Mesenchymal stem cell (in vitro differentiated cells and primary cell): Measurements from ENCODE around the gene EDA.

Experiments used
- DNase-seq: peaks from one replicate; pipeline ENCODE4 v3.0.0-alpha.2; 2013
- H2AFZ ChIP-seq: one replicate; pipeline ENCODE4 v1.6.1; 2013; ENCODE audit warnings: low read depth, mild to moderate bottlenecking, control low read depth, inconsistent platforms, low read length, moderate library complexity
- H2AK5ac ChIP-seq: 2 replicates; pipeline ENCODE4 v1.6.1; 2013; ENCODE audit warnings: low read length, moderate library complexity, mild to moderate bottlenecking, inconsistent platforms; ENCODE audit not compliant: severe bottlenecking
- H2BK120ac ChIP-seq: one replicate; pipeline ENCODE4 v1.6.1; 2013; ENCODE audit warnings: low read depth, mild to moderate bottlenecking, inconsistent platforms, low read length, moderate library complexity
- H2BK12ac ChIP-seq, 2 experiments: one replicate each; pipeline ENCODE4 v1.6.1; 2013; ENCODE audit warnings: inconsistent platforms in 2 of 2, low read length in 2 of 2, mild to moderate bottlenecking in 2 of 2, moderate library complexity in 2 of 2, control low read depth in 1 of 2
- H2BK15ac ChIP-seq: one replicate; pipeline ENCODE4 v1.6.1; 2013; ENCODE audit warnings: mild to moderate bottlenecking, low read depth, inconsistent platforms; ENCODE audit not compliant: poor library complexity, severe bottlenecking
- H2BK5ac ChIP-seq: 2 replicates; pipeline ENCODE4 v1.6.1; 2013; ENCODE audit warnings: low read depth, mild to moderate bottlenecking, low read length, control low read depth, inconsistent platforms; ENCODE audit not compliant: poor library complexity, severe bottlenecking
- H3K14ac ChIP-seq, 2 experiments: one replicate each; pipeline ENCODE4 v1.6.1; 2013; ENCODE audit warnings: inconsistent platforms in 2 of 2, low read length in 2 of 2, control low read depth in 1 of 2, mild to moderate bottlenecking in 1 of 2, moderate library complexity in 1 of 2
- H3K18ac ChIP-seq, 2 experiments: one replicate each; pipeline ENCODE4 v1.6.1; 2013; ENCODE audit warnings: inconsistent platforms in 2 of 2, low read length in 2 of 2, control low read depth in 1 of 2, low read depth in 1 of 2, mild to moderate bottlenecking in 1 of 2
- H3K23ac ChIP-seq, 2 experiments: one replicate each; pipeline ENCODE4 v1.6.1; 2013; ENCODE audit warnings: inconsistent platforms in 2 of 2, low read length in 2 of 2, mild to moderate bottlenecking in 2 of 2, moderate library complexity in 2 of 2, control low read depth in 1 of 2
- H3K27ac ChIP-seq: 2 replicates; pipeline ENCODE4 v1.5.1; 2013; ENCODE audit warnings: mild to moderate bottlenecking, moderate library complexity, low read length, control low read depth, inconsistent platforms; ENCODE audit not compliant: poor library complexity, severe bottlenecking
- H3K27me3 ChIP-seq, 2 experiments: 2 replicates each; pipeline versions ENCODE4 v1.6.1 to v1.7.0; 2013; ENCODE audit warnings: low read length in 2 of 2, mild to moderate bottlenecking in 2 of 2, moderate library complexity in 2 of 2, control low read depth in 1 of 2, inconsistent platforms in 1 of 2; ENCODE audit not compliant: control insufficient read depth in 1 of 2, insufficient read depth in 1 of 2
- H3K36me3 ChIP-seq, 2 experiments: 2 replicates each; pipeline versions ENCODE4 v1.6.1 to v1.7.0; 2013; ENCODE audit warnings: low read length in 2 of 2, control low read depth in 1 of 2, inconsistent platforms in 1 of 2, low read depth in 1 of 2, mild to moderate bottlenecking in 1 of 2; ENCODE audit not compliant: insufficient read depth in 2 of 2, control insufficient read depth in 1 of 2
- H3K4ac ChIP-seq, 2 experiments: one replicate each; pipeline ENCODE4 v1.6.1; 2013; ENCODE audit warnings: inconsistent platforms in 2 of 2, low read length in 2 of 2, mild to moderate bottlenecking in 2 of 2, moderate library complexity in 2 of 2, control low read depth in 1 of 2, low read depth in 1 of 2
- H3K4me1 ChIP-seq: 2 replicates; pipeline ENCODE4 v1.6.1; 2013; ENCODE audit warnings: low read depth, low read length, control low read depth; ENCODE audit not compliant: control insufficient read depth, insufficient read depth
- H3K4me2 ChIP-seq: 2 replicates; pipeline ENCODE4 v1.6.1; 2013; ENCODE audit warnings: low read length, mild to moderate bottlenecking, inconsistent platforms; ENCODE audit not compliant: poor library complexity, severe bottlenecking
- H3K4me3 ChIP-seq, 2 experiments: 2 replicates each; pipeline versions ENCODE4 v1.5.1 to v1.7.0; 2013; ENCODE audit warnings: low read length in 2 of 2, mild to moderate bottlenecking in 2 of 2, control low read depth in 1 of 2, low read depth in 1 of 2; ENCODE audit not compliant: insufficient read depth in 1 of 2
- H3K79me1 ChIP-seq: replicated peaks from 2 replicates; pipeline ENCODE4 v1.6.1; 2013; ENCODE audit warnings: mild to moderate bottlenecking, control low read depth, low read length, inconsistent platforms; ENCODE audit not compliant: poor library complexity, severe bottlenecking
- H3K9ac ChIP-seq: 2 replicates; pipeline ENCODE4 v1.7.0; 2013; ENCODE audit warnings: mild to moderate bottlenecking, low read length, moderate library complexity
- H3K9me3 ChIP-seq: 2 replicates; pipeline ENCODE4 v1.7.0; 2013; ENCODE audit warnings: mild to moderate bottlenecking, low read length; ENCODE audit not compliant: control insufficient read depth
- H4K8ac ChIP-seq: one replicate; pipeline ENCODE4 v1.6.1; 2013; ENCODE audit warnings: inconsistent platforms, mild to moderate bottlenecking, low read length, moderate library complexity
- H4K91ac ChIP-seq: one replicate; pipeline ENCODE4 v1.6.1; 2013; ENCODE audit warnings: mild to moderate bottlenecking, low read length, inconsistent platforms
- WGBS: methylation state at CpG from one replicate; pipeline ENCODE4 v1.1.7; 2013; ENCODE audit warnings: mixed read lengths; 5-methylcytosine and 5-hydroxymethylcytosine counted together

EDA gene

DNA sequence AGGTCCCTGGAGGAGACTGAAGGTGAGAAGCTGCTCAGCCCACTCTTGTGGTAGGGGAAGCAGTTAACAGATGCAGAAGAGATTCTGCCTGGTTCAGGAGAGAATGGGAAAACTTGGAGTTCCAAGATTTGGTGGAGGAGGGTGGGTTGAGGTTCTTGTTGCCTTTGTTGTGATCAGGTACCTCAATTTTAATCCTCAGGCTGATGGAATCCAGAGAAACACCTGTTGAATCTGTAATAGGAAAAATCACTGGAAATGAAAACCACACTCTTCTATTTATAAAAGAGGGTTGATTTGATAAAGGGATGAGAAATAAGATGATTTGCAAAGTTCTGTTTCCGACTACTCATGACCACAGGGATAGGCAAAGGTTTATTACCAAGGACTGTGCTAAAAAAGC is 132.1 kb downstream of the EDA start:
- no peak overlapping the region for H3K4ac ChIP-seq
- H3K9me3 ChIP-seq, result peaks cover 5% of the 10 kb centered on the region
- H3K4me3 ChIP-seq, result no peak overlapping the region
- no peak overlapping the region for H3K4me2 ChIP-seq
- no peak overlapping the region for H2AK5ac ChIP-seq
- no peaks in the 10 kb centered on the region for H3K36me3 ChIP-seq
- H3K79me1 ChIP-seq, result no peaks in the 10 kb centered on the region
- no peak overlapping the region for H3K9ac ChIP-seq
- no peak for DNase-seq
- H2AFZ ChIP-seq, result no peak overlapping the region
- H3K27ac ChIP-seq, result no peak overlapping the region
- H4K8ac ChIP-seq, result no peak overlapping the region
- no peak overlapping the region for H2BK5ac ChIP-seq
- no peak overlapping the region for H3K23ac ChIP-seq
- no peak overlapping the region for H2BK15ac ChIP-seq
- H2BK12ac ChIP-seq, result no peak overlapping the region
- H3K18ac ChIP-seq, result no peak overlapping the region
- H2BK120ac ChIP-seq, result no peak overlapping the region
- H3K27me3 ChIP-seq, result peaks cover 0 to 8% of the 10 kb centered on the region in 2 experiments
- H3K4me1 ChIP-seq, result no peaks in the 10 kb centered on the region
- H3K14ac ChIP-seq, result no peak overlapping the region
- WGBS, result 40% methylated on average over 1 of the region's 1 CpG
- H4K91ac ChIP-seq, result no peak overlapping the region

DNA sequence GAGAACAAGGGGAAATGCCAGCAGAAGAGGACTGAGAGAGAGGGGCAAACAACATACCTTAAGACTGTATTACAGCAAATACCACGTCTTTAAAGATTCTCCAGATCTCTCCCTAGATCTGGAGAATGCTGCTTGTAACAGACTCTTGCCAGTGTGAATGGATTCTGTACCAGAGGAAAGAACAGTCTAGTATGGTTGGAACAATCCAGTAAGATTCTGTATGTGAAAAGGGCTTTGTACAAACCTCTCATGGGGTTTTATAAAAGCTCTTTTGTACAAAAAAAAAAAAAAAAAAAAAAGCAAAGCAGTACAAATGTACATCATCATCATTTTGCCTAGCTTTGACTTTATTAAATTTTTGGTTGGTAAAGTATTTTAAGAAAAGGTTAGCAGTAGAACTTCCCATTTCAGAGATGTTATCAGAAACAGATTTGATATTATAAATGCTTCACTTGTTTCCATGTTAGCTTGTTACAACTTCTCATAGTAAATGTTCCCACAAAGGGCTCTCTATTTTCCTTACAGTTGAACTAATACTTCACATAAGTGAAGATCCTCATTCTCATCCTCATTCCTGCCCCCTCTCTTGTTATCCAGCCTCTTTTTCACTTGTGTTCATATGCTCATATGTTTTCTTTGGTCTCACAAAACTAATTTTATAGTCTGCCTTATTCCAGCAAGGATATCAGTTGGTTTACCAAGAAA is 144.2 kb downstream of the EDA start:
- Histone ChIP-seq H2BK15ac (no peak overlapping the region), H2BK5ac (no peak overlapping the region), H2BK12ac (no peak overlapping the region), H4K8ac (no peak overlapping the region), H3K14ac (no peak overlapping the region), H3K4me2 (no peak overlapping the region), H3K4me3 (no peak overlapping the region), H3K23ac (no peak overlapping the region), H2AFZ (no peak overlapping the region), H3K36me3 (no peaks in the 10 kb centered on the region), H3K9me3 (peaks cover 10% of the 10 kb centered on the region), H4K91ac (no peak overlapping the region), H2BK120ac (no peak overlapping the region), H3K4me1 (no peaks in the 10 kb centered on the region), H2AK5ac (no peak overlapping the region), H3K4ac (no peak overlapping the region), H3K27ac (no peak overlapping the region), H3K9ac (no peak overlapping the region), H3K18ac (no peak overlapping the region), H3K79me1 (no peaks in the 10 kb centered on the region), H3K27me3 (peaks cover 0 to 10% of the 10 kb centered on the region in 2 experiments)
- no peak for DNase-seq
- no CpG with 5 or more reads among the region's 1 CpG for WGBS

DNA sequence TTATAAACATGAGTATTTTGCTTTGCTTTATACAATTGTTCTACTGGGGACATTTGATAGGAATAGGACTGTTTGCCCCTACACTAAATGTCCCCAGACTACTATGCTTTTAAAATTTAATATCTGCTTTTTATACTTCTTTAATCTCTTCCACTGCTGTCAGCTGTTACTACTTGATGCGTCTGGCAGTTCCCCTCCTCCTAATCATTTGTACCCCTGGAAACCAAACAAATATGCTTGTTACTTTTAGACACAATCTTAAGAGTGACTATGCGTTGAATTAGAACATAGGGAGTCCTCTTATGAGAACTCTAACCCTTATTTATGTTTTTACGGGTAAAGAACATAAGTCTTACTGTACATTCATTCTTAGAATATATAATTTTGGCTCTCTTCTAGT is 145.7 kb downstream of the EDA start:
- H3K4ac ChIP-seq, result no peak overlapping the region
- H3K9ac ChIP-seq, result no peak overlapping the region
- H3K79me1 ChIP-seq, result no peaks in the 10 kb centered on the region
- H3K4me1 ChIP-seq, result no peaks in the 10 kb centered on the region
- H3K36me3 ChIP-seq, result no peaks in the 10 kb centered on the region
- H2BK12ac ChIP-seq, result no peak overlapping the region
- H2AFZ ChIP-seq, result no peak overlapping the region
- WGBS, result 60% methylated on average over 1 of the region's 3 CpGs
- no peak overlapping the region for H2BK15ac ChIP-seq
- DNase-seq, result no peak
- no peak overlapping the region for H2BK120ac ChIP-seq
- no peak overlapping the region for H3K23ac ChIP-seq
- H2BK5ac ChIP-seq, result no peak overlapping the region
- H3K9me3 ChIP-seq, result peaks cover 8% of the 10 kb centered on the region
- H3K14ac ChIP-seq, result no peak overlapping the region
- no peak overlapping the region for H3K4me2 ChIP-seq
- no peak overlapping the region for H3K18ac ChIP-seq
- H4K8ac ChIP-seq, result no peak overlapping the region
- H4K91ac ChIP-seq, result no peak overlapping the region
- H3K27ac ChIP-seq, result no peak overlapping the region
- H3K4me3 ChIP-seq, result no peak overlapping the region
- H2AK5ac ChIP-seq, result no peak overlapping the region
- peaks cover 0 to 10% of the 10 kb centered on the region in 2 experiments for H3K27me3 ChIP-seq

DNA sequence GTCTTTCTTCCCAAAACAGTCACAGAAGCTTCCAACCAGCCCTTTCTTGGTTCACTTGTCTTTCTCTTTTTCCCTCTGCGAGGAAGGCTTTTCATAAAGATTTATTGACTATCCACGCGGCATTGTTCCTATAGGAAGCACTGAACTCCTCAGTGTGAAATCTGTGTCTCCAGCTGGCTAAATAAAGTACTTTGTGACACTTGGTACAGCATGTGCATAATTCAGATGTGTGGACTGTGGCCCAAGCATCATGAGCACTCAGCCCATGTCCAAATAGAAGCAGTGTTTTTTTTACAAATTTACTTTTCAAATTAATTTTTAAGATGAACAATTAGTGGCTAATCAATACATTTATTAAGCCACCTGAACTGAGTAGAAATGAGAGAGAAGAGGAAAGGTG is 146.4 kb downstream of the EDA start:
- H2AK5ac ChIP-seq, result no peak overlapping the region

More for the DNA sequence above, 146.4 kb downstream of the EDA start:
- Histone ChIP-seq H2BK15ac (no peak overlapping the region), H3K4me1 (no peaks in the 10 kb centered on the region), H4K8ac (no peak overlapping the region), H2AFZ (no peak overlapping the region), H3K18ac (no peak overlapping the region), H3K36me3 (no peaks in the 10 kb centered on the region), H3K27me3 (peaks cover 0 to 10% of the 10 kb centered on the region in 2 experiments), H3K14ac (no peak overlapping the region), H2BK120ac (no peak overlapping the region), H3K27ac (no peak overlapping the region), H3K4ac (no peak overlapping the region), H2BK12ac (no peak overlapping the region), H2BK5ac (no peak overlapping the region), H3K9me3 (peaks cover 8% of the 10 kb centered on the region), H3K79me1 (no peaks in the 10 kb centered on the region), H4K91ac (no peak overlapping the region), H3K4me2 (no peak overlapping the region), H3K4me3 (no peak overlapping the region), H3K9ac (no peak overlapping the region), H3K23ac (no peak overlapping the region)
- WGBS, result no CpG with 5 or more reads among the region's 3 CpGs
- no peak for DNase-seq
